GM21786 (cell line): Measurements from ENCODE around the gene TESMIN.

Experiments used
- ATAC-seq: cut with Tn5 transposase; IDR thresholded peaks from one replicate; pipeline ENCODE4 v1.9.1; 2021; ENCODE audit not compliant: unreplicated experiment

The TESMIN gene

GRCh38 chr11:68664141-68664540 is 87.2 kb downstream of the TESMIN start:
- ATAC-seq, result no peak

- ATAC-seq, result no peak
These were observed 87.8 kb downstream of the TESMIN start for GRCh38 chr11:68663482-68664010.

GRCh38 chr11:68661697-68662603 is 89.4 kb downstream of the TESMIN start:
- ATAC-seq, result no peak

GRCh38 chr11:68661014-68661413 is 90.3 kb downstream of the TESMIN start:
- no peak for ATAC-seq

- no peak for ATAC-seq
These were observed 91.1 kb downstream of the TESMIN start for GRCh38 chr11:68660066-68660810.

GRCh38 chr11:68659158-68659921 is 92.0 kb downstream of the TESMIN start:
- no peak for ATAC-seq

- ATAC-seq, result no peak
These were observed 92.7 kb downstream of the TESMIN start for GRCh38 chr11:68658661-68659060.

- no peak for ATAC-seq
These were observed 93.2 kb downstream of the TESMIN start for GRCh38 chr11:68658097-68658496.
